Measurements from ENCODE around the gene CKS1B.

The CKS1B gene

GRCh38 chr1:154968731-154969130 lies 5.8 kb upstream of the CKS1B start:
- no peak for DNase-seq (ENCODE audit: low read depth in 1 of 2, low spot score in 1 of 2)
- H3K27me3 ChIP-seq (ENCODE audit: insufficient read depth, poor library complexity, severe bottlenecking): no peaks in the 10 kb centered on the region
- no peak for TF ChIP-seq SPI1 (IDR thresholded peaks at IDR 0.05; ENCODE audit: borderline replicate concordance, low read depth)
- no peak overlapping the region for H3K4me3 ChIP-seq (replicated peaks; ENCODE audit: insufficient read depth, low read length)
- H3K27ac ChIP-seq (replicated peaks): no peak overlapping the region

GRCh38 chr1:154969246-154969645 lies 5.2 kb upstream of the CKS1B start:
- H3K27ac ChIP-seq (replicated peaks): no peak overlapping the region
- TF ChIP-seq POLR2AphosphoS5 (IDR thresholded peaks at IDR 0.05; ENCODE audit: low read depth) (no peak), CTCF (IDR thresholded peaks at IDR 0.05; ENCODE audit: insufficient read depth, low read length) (no peak), GABPA (IDR thresholded peaks at IDR 0.05; ENCODE audit: low read depth) (no peak), SPI1 (IDR thresholded peaks at IDR 0.05; ENCODE audit: borderline replicate concordance, low read depth) (no peak), REST (IDR thresholded peaks at IDR 0.05; ENCODE audit: insufficient replicate concordance, low read depth) (no peak)
- no peaks in the 10 kb centered on the region for H3K27me3 ChIP-seq (ENCODE audit: insufficient read depth, poor library complexity, severe bottlenecking)
- H3K4me3 ChIP-seq (replicated peaks; ENCODE audit: insufficient read depth, low read length): no peak overlapping the region
- DNase-seq (ENCODE audit: low read depth in 1 of 2, low spot score in 1 of 2): no peak

GRCh38 chr1:154969860-154970452 lies 4.5 kb upstream of the CKS1B start:
- Histone ChIP-seq H3K27me3 (ENCODE audit: insufficient read depth, poor library complexity, severe bottlenecking) (no peaks in the 10 kb centered on the region), H3K27ac (replicated peaks) (no peak overlapping the region), H3K4me3 (replicated peaks; ENCODE audit: insufficient read depth, low read length) (no peak overlapping the region)
- no peak for TF ChIP-seq CTCF (IDR thresholded peaks at IDR 0.05; ENCODE audit: insufficient read depth, low read length)
- no peak for DNase-seq (ENCODE audit: low read depth in 1 of 2, low spot score in 1 of 2)

GRCh38 chr1:154970631-154971340 lies 3.7 kb upstream of the CKS1B start, which contains the start of gene SHC1:
Gene SHC1 (minus strand): TSS chr1:154970747. CDS start chr1:154970526, 221 bp downstream.
- no peak for DNase-seq (ENCODE audit: low read depth in 1 of 2, low spot score in 1 of 2)
- no peak within 1 kb of the TSS for H3K4me3 ChIP-seq (replicated peaks; ENCODE audit: insufficient read depth, low read length)
- H3K27ac ChIP-seq (replicated peaks): no peak within 1 kb of the TSS

More at GRCh38 chr1:154970631-154971340, 3.7 kb upstream of the CKS1B start, which contains the start of gene SHC1:
- no peaks in the 10 kb centered on the region for H3K27me3 ChIP-seq (ENCODE audit: insufficient read depth, poor library complexity, severe bottlenecking)
- no peak for TF ChIP-seq GABPA (IDR thresholded peaks at IDR 0.05; ENCODE audit: low read depth)
- TF ChIP-seq SPI1 (IDR thresholded peaks at IDR 0.05; ENCODE audit: borderline replicate concordance, low read depth): no peak
- no peak for TF ChIP-seq POLR2AphosphoS5 (IDR thresholded peaks at IDR 0.05; ENCODE audit: low read depth)
- TF ChIP-seq CTCF (IDR thresholded peaks at IDR 0.05; ENCODE audit: insufficient read depth, low read length): no peak

Measured in HL-60 (cell line).